Measurements from ENCODE around the gene SLC25A21.

SLC25A21 gene

DNA sequence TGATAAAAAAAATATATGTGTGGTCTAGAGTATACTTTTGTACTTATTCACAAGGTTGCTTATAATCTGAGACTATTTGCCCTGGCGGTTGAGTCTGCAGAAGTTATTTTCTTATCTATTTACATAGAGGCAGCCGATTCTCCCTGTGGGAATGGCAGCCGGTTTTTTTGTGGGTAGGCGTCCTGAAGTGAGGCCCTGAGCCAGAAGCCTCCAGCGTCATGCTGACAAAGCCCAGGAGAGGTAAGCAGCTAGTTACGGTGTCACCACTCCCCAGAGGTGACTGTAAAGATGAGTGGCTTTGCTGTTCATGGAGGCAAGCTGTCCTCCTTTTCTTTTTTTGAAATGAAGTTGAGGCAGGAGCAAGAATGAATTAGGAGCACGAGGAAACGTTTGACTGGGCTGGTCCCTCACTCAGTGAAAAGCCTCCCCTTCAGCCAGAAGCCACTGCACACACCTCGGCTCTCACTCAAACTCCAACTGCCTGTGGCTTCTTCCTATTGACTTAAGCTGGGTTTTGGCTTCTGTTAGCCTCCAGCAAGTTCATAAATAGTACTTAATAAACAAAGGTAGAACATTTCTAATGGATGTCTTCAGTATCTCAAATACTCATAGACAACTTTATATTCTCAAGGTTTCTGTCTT is 489.2 kb downstream of the SLC25A21 start:
- no peak for DNase-seq

DNA sequence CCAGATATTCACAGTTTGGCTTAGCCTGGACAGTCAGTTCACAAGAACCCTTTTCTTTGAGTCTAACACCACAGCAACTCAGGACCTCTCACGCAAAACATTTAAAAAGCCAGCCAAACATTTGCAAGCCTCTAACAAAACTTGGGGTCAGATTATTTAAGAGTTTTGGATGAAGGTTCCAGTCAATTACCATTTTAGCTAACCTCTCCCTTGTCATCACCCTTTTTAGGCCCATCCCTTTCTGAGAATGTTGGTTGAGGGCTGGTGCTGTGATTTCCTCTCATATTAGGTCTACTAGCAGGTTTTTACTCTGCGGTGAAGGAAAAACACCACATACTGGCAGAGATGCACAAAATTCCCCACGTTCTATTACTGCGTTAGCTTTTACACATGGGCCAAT is 490.1 kb downstream of the SLC25A21 start:
- no peak for DNase-seq

DNA sequence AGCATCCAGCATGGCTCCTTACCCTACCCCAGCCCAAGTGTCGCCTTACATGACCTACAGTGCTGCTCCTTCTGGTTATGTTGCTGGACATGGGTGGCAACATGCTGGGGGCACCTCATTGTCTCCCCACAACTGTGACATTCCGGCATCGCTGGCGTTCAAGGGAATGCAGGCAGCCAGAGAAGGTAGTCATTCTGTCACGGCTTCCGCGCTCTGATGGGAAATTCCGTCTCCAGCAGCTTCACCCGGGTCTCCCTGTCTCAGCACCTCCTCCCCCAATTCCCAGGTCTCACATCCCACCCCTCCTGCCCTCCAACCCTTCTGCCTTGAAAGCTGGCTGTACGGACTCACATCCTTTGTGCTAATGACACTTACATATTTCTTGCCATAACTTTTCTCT is 496.2 kb downstream of the SLC25A21 start:
- no peak for DNase-seq

DNA sequence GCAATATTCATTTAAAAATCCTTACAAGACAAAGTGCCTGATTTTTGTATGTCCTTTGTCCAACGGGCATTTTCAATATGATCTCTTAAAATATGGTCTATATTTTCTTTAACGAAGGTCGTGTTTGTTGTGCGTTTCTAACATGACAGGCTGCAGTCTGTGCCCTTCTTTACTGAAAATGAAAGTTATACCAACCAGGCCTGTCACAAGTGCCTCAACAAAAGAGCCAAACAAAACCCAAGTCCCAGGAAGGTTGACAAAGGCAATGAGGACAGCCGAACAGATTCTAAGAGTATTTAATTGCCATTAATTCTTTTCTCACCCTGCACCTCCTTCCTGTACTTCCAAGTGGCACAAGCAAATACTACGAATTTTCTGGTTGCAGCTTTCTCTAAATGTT is 496.8 kb downstream of the SLC25A21 start:
- no peak for DNase-seq

DNA sequence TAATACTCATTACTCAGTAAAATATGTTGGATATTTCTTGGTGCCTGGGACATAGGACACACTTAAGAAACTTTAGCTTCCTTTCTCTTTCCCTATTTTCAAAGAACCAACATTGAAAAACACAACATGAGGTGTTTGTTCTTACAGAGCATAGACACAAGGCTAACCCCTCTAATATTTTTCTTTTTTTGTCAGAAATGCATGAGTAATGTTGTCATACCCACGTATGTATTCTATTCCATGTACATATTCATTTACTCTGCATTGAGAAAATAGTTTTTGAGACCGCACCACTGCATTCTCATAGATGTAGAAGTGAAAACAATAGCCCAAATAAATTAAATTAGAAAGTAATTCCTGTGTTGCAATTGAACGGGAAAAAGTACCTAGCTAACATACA is 497.7 kb downstream of the SLC25A21 start:
- no peak for DNase-seq

DNA sequence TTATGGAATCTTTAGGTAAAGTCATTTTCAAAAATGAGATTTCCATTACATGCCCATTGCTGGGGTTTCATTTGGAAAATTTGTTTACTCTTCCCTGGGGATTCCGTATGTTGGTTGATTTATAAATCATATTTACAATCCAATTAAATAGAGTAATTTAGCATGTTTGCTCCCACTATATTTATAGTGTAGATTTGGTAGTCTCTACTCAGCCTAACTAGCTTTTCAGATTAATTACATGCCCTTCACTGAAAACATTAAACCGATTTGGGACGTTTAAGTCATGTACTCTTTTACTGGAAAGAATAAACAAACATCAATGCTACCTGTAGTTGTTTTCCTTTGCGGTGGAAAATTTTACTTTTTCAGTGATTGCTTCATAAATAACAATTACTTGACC is 500.3 kb downstream of the SLC25A21 start:
- no peak for DNase-seq

DNA sequence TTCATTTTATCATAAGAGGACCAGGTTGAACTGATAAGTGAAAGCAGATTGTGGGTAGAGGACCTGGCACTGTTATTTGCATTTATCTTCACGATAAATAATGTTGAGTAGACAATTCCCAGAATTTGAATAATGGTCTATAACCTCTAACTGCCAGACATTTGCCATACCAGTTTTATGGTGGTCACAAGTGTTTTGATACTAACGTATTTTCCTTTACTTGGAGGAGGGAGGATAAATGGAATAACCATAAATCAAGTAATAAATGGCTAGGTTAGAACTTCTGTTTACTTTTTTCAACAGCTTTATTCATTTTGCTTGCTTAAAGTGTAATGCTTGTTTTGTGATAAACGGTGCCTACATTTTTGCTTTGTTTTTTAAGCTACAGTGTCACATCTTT is 501.3 kb downstream of the SLC25A21 start:
- DNase-seq: no peak

DNA sequence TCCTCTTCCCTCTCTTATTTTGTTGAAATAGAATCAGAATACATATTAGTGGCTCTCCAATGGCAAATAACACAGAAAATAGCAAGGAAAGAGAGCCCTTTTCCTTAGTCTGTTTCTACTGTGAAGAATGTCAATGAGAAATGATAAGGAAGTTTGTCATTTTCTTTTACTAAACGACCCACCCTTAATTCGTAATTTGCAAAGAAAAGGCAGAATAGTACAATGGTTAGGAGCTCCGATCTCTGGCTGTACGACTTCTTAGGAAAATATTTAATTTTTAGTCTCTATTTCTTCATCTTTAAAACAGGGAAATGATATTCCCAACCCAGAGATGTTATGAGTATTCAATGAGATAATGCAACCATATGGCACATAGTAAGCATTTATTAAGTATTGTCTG is 504.7 kb downstream of the SLC25A21 start:
- DNase-seq: no peak

DNA sequence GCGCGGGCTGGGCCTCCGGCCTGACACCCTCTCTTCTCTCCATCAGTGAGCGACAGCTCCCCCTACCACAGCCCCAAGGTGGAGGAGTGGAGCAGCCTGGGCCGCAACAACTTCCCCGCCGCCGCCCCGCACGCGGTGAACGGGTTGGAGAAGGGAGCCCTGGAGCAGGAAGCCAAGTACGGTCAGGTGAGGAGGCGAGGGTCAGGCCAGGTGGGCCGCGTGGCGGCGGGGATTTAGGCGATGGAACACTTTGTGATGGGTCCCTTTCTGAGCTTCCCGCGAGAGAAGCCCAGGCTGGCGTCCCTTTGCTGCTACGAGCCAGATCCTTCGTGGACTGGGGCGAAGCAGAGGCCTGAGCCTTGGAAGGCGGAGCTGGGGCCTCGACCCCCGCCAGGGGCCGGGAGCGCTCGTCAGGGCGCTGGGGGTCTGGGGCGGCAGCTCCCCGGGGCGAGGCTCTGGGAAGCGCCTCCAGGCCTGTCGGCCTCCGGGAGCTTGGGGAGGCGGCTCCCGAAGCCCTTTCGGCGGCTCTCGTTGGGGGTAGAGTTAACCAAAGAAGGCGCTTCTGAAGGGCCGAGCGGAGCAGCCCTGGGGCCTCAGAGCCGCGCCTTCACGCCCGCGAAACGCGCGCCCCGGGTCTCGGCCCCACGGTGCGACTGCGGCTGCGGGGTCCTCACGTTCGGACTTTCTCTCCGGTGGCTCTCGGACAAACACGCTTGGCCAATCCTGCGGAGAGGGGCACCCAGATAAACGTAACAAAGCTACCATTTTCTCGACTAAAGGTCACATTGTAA is 505.8 kb downstream of the SLC25A21 start:
- no peak for DNase-seq

DNA sequence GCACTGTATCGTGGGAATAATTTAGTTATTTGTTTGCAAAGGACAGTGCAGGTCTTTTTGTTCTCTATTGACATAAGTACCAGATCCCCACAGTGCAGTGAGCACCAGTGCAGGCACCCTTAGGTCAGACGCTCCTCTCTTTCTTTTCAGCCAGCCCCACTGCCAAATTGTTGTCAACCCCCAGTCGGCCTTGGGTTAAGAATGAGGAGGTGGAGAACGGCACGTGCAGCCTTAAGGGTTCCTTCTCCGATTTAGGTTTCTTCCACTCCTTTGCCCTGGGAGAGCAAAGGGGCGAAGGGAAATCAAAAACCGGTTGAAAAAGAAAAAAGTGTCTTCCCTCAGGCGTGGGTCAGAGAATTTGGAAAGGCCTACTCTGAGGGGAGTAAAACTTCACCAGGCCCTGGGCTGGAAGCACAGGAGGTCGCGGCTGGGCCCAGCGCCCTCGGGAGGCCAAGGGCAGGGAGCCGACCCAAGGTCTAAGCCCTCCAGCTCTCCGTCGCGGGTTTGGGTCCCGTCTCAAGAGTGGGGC is 506.5 kb downstream of the SLC25A21 start:
- no peak for DNase-seq

DNA sequence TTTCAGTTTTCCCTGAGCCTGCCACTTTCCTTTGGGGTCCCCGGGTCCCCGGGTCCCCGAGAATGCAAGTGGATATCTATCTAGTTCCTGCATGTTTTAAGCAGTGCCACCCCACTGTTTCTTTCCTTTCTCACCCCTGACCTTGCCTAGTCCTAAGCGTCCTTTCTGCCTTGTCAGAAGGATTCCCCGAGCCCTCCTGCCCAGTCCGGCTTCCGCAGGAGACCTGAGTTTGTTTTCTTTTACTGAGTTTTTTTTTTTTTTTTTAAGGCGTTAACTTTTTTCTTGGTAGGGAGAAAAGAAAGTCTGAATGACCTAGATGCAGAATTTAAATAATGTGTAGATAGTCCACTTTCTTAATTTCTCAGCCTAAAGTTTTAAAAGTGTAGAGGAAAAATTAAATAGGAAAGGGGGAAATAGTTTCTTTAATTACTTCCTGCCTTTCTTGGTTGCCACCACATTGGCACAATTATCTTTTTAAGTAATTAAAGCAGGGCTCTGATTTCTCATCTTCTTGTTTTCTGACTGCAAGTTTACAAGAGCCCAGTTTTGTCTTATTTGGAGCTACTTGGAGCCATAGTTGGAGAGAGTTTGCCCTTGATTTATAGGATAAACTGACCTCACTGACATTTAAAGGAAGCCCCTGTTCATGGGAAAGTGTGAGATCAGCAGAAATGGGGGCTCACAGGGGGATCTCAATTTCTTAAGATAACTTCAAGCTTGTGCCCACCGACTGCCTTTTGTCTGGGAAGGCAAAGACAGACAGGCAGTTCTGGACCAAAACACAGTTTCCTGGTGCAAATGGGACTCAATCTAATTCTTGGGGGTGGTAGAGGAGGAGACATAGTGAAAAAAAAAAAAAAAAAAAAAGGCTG is 507.8 kb downstream of the SLC25A21 start:
- no peak for DNase-seq

DNA sequence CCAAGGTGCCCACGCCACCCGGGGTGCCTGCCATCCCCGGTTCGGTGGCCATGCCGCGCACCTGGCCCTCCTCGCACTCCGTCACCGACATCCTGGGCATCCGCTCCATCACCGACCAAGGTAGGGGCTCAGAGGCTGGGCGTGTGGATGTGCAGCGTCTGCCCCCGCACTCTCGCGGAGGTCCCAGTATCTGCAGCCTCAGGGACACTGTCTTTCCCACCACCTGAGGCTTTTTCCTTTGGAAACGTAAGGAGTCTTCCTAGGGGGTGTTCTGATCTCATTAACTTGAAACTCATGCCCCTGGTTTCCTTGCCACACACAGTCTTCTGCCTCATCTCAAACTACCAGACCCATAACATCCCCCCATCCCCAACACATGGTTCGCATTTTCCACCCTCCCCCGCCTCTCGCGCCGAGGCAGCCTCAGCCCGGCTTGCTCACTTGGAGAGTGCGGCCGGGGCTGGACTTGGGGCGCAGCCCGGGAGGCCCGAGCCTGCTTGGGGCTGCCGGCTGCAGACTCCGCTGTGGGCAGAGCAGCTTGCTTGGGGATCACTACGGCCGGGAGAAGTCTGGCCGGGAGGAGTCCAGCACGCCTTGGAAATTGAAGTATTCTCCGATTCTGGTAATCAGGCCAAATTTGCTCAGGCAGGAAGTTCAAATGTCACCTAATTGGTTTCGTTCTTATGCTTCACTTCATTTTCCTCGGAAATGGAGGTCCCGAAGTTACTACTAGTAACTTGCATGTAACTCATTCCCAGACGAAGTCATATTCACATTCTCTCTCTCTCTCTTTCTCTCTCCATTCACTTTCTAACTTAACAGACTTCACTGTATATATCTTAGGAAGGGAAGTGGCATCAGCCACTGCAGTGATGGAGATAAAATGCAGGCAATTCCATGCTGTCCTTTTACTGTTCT is 508.7 kb downstream of the SLC25A21 start:
- no peak for DNase-seq

DNA sequence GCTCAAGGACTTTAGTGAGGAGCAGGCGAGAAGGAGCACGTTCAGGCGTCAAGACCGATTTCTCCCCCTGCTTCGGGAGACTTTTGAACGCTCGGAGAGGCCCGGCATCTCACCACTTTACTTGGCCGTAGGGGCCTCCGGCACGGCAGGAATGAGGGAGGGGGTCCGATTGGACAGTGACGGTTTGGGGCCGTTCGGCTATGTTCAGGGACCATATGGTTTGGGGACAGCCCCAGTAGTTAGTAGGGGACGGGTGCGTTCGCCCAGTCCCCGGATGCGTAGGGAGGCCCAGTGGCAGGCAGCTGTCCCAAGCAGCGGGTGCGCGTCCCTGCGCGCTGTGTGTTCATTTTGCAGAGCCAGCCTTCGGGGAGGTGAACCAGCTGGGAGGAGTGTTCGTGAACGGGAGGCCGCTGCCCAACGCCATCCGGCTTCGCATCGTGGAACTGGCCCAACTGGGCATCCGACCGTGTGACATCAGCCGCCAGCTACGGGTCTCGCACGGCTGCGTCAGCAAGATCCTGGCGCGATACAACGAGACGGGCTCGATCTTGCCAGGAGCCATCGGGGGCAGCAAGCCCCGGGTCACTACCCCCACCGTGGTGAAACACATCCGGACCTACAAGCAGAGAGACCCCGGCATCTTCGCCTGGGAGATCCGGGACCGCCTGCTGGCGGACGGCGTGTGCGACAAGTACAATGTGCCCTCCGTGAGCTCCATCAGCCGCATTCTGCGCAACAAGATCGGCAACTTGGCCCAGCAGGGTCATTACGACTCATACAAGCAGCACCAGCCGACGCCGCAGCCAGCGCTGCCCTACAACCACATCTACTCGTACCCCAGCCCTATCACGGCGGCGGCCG is 509.6 kb downstream of the SLC25A21 start:
- DNase-seq: no peak

DNA sequence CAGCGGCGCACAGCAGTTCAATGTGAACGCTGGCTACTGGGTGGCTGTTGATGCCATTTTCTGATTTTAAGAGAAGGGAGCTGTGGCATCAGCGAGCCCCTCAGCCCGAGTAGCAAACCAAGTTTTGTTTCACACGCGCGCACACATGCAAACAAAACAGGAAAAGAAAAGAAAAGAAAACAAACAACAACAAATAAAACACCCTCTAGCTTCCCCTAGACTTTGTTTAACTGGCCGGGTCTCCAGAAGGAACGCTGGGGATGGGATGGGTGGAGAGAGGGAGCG is 510.2 kb downstream of the SLC25A21 start:
- no peak for DNase-seq

DNA sequence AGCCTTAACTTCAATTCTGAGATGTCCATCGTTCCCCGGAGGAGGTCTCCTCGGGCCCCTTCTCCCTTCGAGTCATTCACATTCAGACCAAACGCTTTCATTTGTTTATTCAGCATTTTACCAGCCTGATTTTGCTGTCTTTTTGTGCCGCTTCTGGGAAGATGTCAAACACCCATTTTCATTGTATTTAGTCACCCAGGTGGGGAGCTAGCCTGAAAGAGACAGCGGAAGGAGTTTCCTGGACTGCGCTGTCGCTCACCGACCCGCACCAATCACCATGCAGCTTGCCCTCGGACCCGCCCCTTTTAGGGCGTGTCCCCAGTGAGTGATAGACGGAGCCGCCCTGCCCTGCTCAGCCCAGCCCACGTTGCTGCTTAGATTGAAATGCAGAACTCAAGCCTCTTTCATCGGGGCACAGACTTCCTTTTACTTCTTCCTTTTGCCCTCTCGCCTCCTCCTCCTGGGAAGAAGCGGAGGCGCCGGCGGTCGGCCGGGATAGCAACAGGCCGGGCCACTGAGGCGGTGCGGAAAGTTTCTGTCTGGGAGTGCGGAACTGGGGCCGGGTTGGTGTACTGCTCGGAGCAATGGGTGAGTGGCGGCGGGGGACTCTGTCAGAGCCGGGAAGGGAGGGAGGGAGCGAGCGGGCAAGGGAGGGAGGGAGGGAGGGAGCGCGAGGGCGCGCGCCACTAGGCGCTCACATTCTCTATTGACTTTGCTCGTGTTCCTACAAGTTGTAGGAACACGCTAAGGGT is 510.7 kb downstream of the SLC25A21 start, which contains the start of gene PAX9:
PAX9 (plus strand) TSS at position 355 of the 752 bp plus-strand sequence; CDS start at position 585, 230 bp downstream.
- peak in 1 of 5 experiments; percentile 67 for DNase-seq

DNA sequence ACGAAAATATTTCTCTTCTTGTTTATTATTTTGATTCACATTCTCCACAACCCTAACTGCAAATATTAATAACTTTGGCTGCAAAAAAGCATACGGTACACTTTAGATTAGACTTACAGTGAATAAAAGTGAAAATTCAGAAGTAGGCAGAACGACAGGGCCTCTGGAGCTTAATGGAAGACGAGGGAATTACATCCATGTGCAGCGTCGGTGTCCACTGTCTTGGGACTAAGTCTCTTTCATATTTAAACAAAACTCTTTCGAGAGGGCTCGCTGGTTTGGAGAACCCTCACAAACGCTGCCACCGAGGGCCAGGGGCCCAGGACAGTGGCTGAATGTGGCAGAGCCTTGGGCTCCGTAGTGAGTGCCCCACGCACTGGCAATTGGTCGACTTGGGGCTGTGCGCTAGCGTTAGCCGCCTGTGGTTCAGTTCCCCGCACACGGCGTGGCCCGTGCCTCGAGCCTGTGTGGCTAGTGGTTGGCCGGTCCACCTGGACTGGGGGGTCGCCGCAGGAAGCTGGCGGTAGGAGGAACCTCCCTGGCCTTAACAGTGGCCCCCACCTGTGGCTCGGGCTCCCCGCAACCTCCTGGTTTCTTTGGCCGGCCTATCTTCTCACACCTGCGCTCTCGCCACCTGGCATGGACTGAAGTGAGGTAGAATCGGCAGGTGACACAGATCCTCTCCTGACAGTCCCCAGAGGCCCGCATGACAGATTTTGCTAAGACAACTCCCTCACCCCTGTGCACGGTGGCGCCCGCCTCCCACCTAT is 511.5 kb downstream of the SLC25A21 start:
- no peak for DNase-seq

DNA sequence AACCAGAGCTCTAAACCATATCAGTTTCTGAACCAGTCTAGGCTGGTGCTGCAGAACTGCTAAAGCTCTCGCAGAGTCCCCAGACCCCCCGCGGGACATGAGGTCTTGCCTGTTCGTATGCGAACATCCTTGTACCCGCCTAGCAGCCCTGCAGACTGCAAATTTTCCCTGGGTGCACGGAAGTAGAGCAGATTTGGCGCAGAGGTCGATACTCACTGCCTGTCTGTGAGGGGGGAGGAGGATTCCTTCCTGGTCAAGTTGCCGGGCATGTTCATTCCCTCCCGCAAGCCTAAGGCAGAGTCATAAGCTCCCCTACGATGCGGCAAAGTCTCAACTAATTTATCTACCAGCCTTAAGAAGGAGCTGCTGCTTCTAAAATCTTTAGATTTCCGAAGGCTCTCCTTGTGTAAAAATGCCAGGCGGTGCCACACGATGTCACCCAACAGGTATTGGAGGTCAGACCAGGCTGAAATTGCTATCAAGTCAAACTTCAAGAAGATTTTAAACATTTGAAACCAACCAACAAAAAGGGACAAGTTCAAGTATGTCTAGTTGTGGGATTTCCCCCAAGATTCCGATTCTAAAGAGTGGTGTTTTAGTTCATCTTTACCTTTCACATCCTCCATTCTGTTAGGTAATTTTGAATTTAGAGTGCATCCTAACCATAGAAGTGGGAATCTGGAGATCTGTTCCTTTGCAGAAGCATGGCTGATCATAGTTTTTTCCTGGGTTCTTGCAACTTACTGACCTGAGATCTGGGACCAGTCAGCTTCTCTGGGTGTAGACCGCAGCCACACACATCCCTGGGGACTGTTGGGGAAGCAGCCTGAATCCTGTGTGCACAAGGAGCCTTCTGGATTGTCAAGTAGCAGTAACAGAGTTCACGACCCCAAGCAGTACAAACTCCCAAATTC is 512.3 kb downstream of the SLC25A21 start:
- no peak for DNase-seq

DNA sequence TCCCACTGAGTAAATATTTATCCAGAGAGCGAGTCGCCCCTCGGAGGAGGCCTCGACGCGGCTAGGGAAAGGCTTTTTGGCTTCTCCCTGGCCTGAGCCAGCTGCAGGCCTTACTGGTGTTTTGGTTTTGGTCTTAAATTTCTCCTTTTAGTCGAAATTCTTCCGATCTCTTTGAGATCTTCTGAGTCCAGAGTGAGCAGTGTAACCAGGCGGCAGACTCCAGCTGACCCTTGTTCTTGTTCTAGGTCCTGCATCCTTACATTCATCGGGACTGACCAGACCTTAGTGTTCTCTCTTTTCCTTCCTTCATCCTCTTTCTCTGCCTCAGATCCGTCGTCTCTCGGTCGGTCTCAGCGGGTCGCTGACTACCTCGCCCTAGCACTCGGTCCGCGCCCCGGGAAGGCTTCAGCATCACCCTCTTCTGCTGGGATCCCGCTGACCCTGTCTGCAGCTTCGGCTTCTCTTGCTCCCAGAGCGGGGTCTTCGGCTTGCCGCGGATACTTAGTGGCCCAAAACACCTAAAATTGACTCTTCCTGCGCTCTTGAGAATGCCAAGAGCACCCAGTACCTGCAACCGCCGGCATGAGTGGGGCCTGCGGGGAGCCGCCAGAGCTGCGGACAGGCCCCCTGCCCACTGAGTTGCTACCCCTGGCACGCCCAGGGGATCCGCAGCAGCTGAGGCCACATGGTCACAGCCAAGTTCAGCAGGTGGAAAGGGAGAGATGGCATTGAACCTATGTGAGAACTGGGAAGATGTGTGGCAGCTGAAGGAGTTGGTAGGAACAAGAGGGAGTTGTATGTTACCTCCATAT is 513.2 kb downstream of the SLC25A21 start:
- no peak for DNase-seq

Measured in T-helper 2 cell (primary cell).